WTC11 (cell line): ENCODE measurements around the gene YTHDF1. TPM values are rescaled to one million over a fixed set of nuclear protein-coding genes. Genes with fewer than 3 reads are reported as not detected.

ENCODE experiments used
- ATAC-seq: fragments of 200-7000 bp; cut with Tn5 transposase; 2 replicates; pipeline ENCODE4 v1.10.0; 2021; ENCODE audit warnings: mild to moderate bottlenecking, moderate library complexity
- CTCF ChIA-PET: fragments of 300-600 bp; sonication (Branson Sonifier 250); formaldehyde crosslinking; loops from one replicate; lab custom pipeline; 2021; ENCODE audit warnings: antibody characterized with exemption; lab: Charles Lee
- POLR2A ChIA-PET: fragments of 350-600 bp; sonication (Branson Sonifier 250); formaldehyde crosslinking; loops from one replicate; lab custom pipeline; 2021; ENCODE audit warnings: antibody characterized with exemption; lab: Charles Lee
- DNase-seq: peaks from one replicate; pipeline ENCODE4 v3.0.0; 2021; ENCODE audit warnings: low spot score
- H3K27ac Mint-ChIP-seq: 2 replicates; pipeline ENCODE4 v1.8.0; 2021; ENCODE audit warnings: mixed read lengths
- H3K27me3 Mint-ChIP-seq: 2 replicates; pipeline ENCODE4 v1.8.0; 2021; ENCODE audit warnings: low read depth, mild to moderate bottlenecking, moderate library complexity, mixed read lengths
- H3K36me3 Mint-ChIP-seq: 2 replicates; pipeline ENCODE4 v1.8.0; 2021; ENCODE audit warnings: mixed read lengths
- H3K4me1 Mint-ChIP-seq: 2 replicates; pipeline ENCODE4 v1.8.0; 2022; ENCODE audit warnings: mixed read lengths
- H3K4me3 Mint-ChIP-seq: 2 replicates; pipeline ENCODE4 v1.8.0; 2021; ENCODE audit warnings: mild to moderate bottlenecking, moderate library complexity, mixed read lengths
- H3K9me3 Mint-ChIP-seq: 2 replicates; pipeline ENCODE4 v1.8.0; 2021; ENCODE audit warnings: mixed read lengths
- GTF2I ChIP-seq: fragments of 250-450 bp; sonication (Bioruptor Pico); conservative IDR thresholded peaks from 2 replicates; pipeline ENCODE4 v1.4.0; 2021; ENCODE audit warnings: mild to moderate bottlenecking
- JUN ChIP-seq: sonication (generic); formaldehyde crosslinking; IDR thresholded peaks from 2 replicates; pipeline ENCODE4 v1.8.0; 2023; ENCODE audit warnings: mild to moderate bottlenecking, missing genetic modification reagents
- PREB ChIP-seq: sonication (generic); formaldehyde crosslinking; IDR thresholded peaks from 2 replicates; pipeline ENCODE4 v1.8.1; 2022; ENCODE audit warnings: mild to moderate bottlenecking, missing genetic modification reagents, moderate library complexity, borderline replicate concordance
- PRRX2 ChIP-seq: fragments of 250-450 bp; sonication (Bioruptor Pico); IDR thresholded peaks from 2 replicates; pipeline ENCODE4 v1.8.0; 2021; ENCODE audit warnings: mild to moderate bottlenecking
- RORB ChIP-seq: fragments of 250-450 bp; sonication (Bioruptor Pico); IDR thresholded peaks from 2 replicates; pipeline ENCODE4 v1.9.0; 2021; ENCODE audit warnings: mild to moderate bottlenecking
- SOX15 ChIP-seq: fragments of 250-450 bp; sonication (Bioruptor Pico); IDR thresholded peaks from 2 replicates; pipeline ENCODE4 v1.9.0; 2021; ENCODE audit warnings: mild to moderate bottlenecking
- ZNF121 ChIP-seq: sonication (generic); formaldehyde crosslinking; IDR thresholded peaks from 2 replicates; pipeline ENCODE4 v1.8.0; 2023; ENCODE audit warnings: missing genetic modification reagents
- total RNA-seq: library from RNA; stranded (reverse); gene quantifications from 3 replicates; pipeline ENCODE4 v1.2.3, GENCODE V29; 2021
- TF ChIP-seq, protein P1 (sequence below): sonication (generic); formaldehyde crosslinking; IDR thresholded peaks from 2 replicates; pipeline ENCODE4 v1.8.1; 2023; ENCODE audit warnings: mild to moderate bottlenecking, missing genetic modification reagents, moderate library complexity
- TF ChIP-seq, protein P2 (sequence below): sonication (generic); formaldehyde crosslinking; IDR thresholded peaks from 2 replicates; pipeline ENCODE4 v1.8.1; 2023; ENCODE audit warnings: mild to moderate bottlenecking, missing genetic modification reagents, moderate library complexity
- TF ChIP-seq, protein P3 (sequence below): fragments of 200-600 bp; IDR thresholded peaks from 2 replicates; pipeline ENCODE4 v1.8.0; 2022; ENCODE audit warnings: antibody characterized with exemption

The YTHDF1 gene
- total RNA-seq, 1 experiment from 2014 or later = 61.3 TPM

DNA sequence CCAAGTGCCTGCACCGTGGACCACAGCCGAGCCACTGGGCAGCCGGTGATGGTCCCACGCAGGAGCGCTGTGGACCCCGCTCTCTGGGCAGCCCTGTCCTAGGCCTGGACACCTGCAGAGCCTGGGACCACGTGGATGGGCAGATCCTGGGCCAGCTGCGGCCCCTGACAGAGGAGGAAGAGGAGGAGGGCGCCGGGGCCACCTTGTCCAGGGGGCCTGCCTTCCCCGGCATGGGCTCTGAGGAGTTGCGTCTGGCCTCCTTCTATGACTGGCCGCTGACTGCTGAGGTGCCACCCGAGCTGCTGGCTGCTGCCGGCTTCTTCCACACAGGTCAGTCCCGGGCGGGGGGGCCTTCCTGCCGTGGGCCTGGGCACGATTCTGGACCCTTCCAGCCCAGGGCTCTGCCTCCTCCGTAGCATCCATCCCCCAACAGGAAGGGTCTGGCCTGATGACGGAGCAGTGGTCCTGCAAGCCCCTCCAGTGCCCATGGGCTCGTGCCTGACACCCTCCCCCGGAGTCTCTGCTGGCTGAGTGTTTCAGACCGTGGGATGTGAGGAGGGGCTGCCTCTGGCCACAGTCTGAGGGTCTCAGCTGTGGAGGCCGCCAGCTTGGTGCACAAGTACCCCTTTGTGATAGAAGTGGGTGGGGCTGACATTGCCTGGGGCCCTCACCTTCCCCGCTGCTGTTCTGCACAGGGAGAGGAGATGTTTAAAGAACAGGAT lies 20.3 kb upstream of the YTHDF1 start:
- Mint-ChIP-seq H3K4me3 (no peak overlapping the region), H3K36me3 (no peaks in the 10 kb centered on the region), H3K27me3 (peaks cover 6% of the 10 kb centered on the region), H3K27ac (no peak overlapping the region; the same call in 1 of the 2 replicates), H3K9me3 (no peaks in the 10 kb centered on the region), H3K4me1 (peaks cover 8% of the 10 kb centered on the region; the same call in 1 of the 2 replicates)
- ATAC-seq (no peak), DNase-seq (no peak)
- TF ChIP-seq SOX15 (CRISPR knock-in tag) (no peak), ZNF121 (CRISPR knock-in tag) (no peak), PRRX2 (CRISPR knock-in tag) (no peak), JUN (CRISPR knock-in tag) (no peak), PREB (CRISPR knock-in tag) (no peak), RORB (CRISPR knock-in tag) (no peak)
- TF ChIP-seq, protein P1, sequence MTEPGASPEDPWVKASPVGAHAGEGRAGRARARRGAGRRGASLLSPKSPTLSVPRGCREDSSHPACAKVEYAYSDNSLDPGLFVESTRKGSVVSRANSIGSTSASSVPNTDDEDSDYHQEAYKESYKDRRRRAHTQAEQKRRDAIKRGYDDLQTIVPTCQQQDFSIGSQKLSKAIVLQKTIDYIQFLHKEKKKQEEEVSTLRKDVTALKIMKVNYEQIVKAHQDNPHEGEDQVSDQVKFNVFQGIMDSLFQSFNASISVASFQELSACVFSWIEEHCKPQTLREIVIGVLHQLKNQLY (CRISPR knock-in tag) = no peak
- ChIA-PET CTCF (interaction anchor here (3.0 to 8.1 kb wide), 3 partner anchors 12 to 45 kb away, joined by 16 to 151 read pairs (median 56); partner anchors contain the start of gene NKAIN4), POLR2A (interaction anchor here (0.9 to 1.6 kb wide), 2 partner anchors 17 to 19 kb away, joined by 3 to 5 read pairs; no protein-coding TSS in a partner anchor)

- ATAC-seq = no peak
- H3K9me3 Mint-ChIP-seq = no peaks in the 10 kb centered on the region
- H3K27me3 Mint-ChIP-seq = peaks cover 8% of the 10 kb centered on the region
- peak within 1 kb of the TSS; percentile 51 for H3K4me3 Mint-ChIP-seq
- H3K4me1 Mint-ChIP-seq = peaks cover 14% of the 10 kb centered on the region
- H3K36me3 Mint-ChIP-seq = no peaks in the 10 kb centered on the region
- no peak for DNase-seq
- POLR2A ChIA-PET = interaction anchor here (1.6 kb wide), 1 partner anchor 18 kb away, joined by 5 read pairs; no protein-coding TSS in a partner anchor
- no peak within 1 kb of the TSS; the same call in 1 of the 2 replicates for H3K27ac Mint-ChIP-seq
- TF ChIP-seq, protein P2, sequence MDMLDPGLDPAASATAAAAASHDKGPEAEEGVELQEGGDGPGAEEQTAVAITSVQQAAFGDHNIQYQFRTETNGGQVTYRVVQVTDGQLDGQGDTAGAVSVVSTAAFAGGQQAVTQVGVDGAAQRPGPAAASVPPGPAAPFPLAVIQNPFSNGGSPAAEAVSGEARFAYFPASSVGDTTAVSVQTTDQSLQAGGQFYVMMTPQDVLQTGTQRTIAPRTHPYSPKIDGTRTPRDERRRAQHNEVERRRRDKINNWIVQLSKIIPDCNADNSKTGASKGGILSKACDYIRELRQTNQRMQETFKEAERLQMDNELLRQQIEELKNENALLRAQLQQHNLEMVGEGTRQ (CRISPR knock-in tag) = peak; percentile 31; the same call in 1 of the 2 replicates
- no peak for TF ChIP-seq PREB (CRISPR knock-in tag)
- CTCF ChIA-PET = interaction anchor here (0.6 to 8.1 kb wide), 20 partner anchors 8 to 179 kb away, joined by 3 to 151 read pairs (median 4); partner anchors contain the start of genes NKAIN4 and YTHDF1
Observed at GRCh38 chr20:63235399-63235983, 19.6 kb upstream of the YTHDF1 start, which contains the start of gene BIRC7. TSS of gene BIRC7 (plus strand) at chr20:63235905. CDS start at chr20:63236097, 192 bp downstream.

DNA sequence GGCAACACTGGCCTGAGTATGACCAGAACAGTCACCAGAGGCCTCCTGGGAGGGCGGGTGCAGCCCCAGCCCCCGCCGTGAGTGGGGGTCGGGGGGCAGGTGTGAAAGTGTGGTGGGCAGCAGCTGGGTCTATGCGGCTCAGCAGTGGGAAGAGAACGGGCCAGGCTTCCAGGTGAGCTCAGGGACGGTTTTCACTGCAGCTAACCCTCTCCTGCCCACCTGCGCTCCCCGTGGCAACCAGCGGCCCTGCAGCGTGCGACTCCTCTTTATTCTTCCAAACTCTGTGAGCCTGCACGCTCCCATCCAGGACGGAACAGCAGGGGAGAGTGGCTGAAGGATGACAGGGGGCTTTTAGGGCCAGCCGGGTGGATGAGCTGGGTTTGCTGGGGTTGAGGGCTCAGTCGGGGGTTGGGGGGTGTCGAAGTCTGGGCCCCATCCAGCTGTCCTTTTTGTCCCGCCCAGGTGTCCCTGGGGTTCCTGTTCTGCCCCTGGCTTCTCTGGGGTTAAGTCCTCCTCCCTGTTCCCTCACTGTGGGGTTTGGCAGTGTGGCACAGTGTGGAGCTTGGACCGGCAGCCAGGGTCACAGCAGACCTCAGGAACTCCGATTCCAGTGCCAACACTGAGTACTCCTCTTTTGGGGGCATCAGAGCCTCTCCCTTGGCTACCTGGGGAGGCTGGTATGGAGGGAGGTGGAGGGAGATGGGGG lies 18.9 kb upstream of the YTHDF1 start:
- Mint-ChIP-seq H3K9me3 (no peaks in the 10 kb centered on the region), H3K36me3 (no peaks in the 10 kb centered on the region), H3K27me3 (peaks cover 8% of the 10 kb centered on the region), H3K4me3 (peak overlapping the region; percentile 51), H3K4me1 (peaks cover 20% of the 10 kb centered on the region), H3K27ac (no peak overlapping the region)
- ATAC-seq = peak; percentile 83
- TF ChIP-seq, protein P3, sequence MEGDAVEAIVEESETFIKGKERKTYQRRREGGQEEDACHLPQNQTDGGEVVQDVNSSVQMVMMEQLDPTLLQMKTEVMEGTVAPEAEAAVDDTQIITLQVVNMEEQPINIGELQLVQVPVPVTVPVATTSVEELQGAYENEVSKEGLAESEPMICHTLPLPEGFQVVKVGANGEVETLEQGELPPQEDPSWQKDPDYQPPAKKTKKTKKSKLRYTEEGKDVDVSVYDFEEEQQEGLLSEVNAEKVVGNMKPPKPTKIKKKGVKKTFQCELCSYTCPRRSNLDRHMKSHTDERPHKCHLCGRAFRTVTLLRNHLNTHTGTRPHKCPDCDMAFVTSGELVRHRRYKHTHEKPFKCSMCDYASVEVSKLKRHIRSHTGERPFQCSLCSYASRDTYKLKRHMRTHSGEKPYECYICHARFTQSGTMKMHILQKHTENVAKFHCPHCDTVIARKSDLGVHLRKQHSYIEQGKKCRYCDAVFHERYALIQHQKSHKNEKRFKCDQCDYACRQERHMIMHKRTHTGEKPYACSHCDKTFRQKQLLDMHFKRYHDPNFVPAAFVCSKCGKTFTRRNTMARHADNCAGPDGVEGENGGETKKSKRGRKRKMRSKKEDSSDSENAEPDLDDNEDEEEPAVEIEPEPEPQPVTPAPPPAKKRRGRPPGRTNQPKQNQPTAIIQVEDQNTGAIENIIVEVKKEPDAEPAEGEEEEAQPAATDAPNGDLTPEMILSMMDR = 0 out of 2 replicates have a peak, but pooled peaks have one; percentile 51
- TF ChIP-seq ZNF121 (CRISPR knock-in tag) (peak; percentile 95), GTF2I (CRISPR knock-in tag) (no peak)
- POLR2A ChIA-PET = interaction anchor here (1.6 kb wide), 1 partner anchor 18 kb away, joined by 5 read pairs; no protein-coding TSS in a partner anchor
- CTCF ChIA-PET = interaction anchor here (0.6 to 8.1 kb wide), 34 partner anchors 9 to 261 kb away, joined by 3 to 151 read pairs (median 4); partner anchors contain the start of genes ARFGAP1, NKAIN4 and YTHDF1
- peak; percentile 82 for DNase-seq
